Cardiac fibroblast (primary cell): ENCODE data around the gene ARID1B.
"Not testable (repeated sequence)": the region's sequence is repeated elsewhere in the genome, so short reads cannot be mapped to it uniquely, and the experiment has no call there.

Experiments
- DNase-seq, 2 donors: peaks; one replicate each; pipeline versions ENCODE4 v3.0.0 to v3.0.0-alpha.2; 2010; ENCODE audit warnings: low read depth in 2 of 2
- H3K4me3 ChIP-seq, 2 donors: replicated peaks in 1 of 2; 1 replicate in 1 of 2; 2 replicates in 1 of 2; pipeline ENCODE4 v1.5.1; 2011; ENCODE audit warnings: low read depth in 2 of 2, low read length in 2 of 2, mild to moderate bottlenecking in 2 of 2, moderate library complexity in 1 of 2
- TF ChIP-seq, protein P1 (sequence below): IDR thresholded peaks from one replicate; pipeline ENCODE4 v1.5.1; 2011; ENCODE audit warnings: low read depth, mild to moderate bottlenecking, low read length, inconsistent platforms

The ARID1B gene

GRCh38 chr6:156942266-156942665 lies 165.1 kb downstream of the ARID1B start:
- TF ChIP-seq, protein P1, sequence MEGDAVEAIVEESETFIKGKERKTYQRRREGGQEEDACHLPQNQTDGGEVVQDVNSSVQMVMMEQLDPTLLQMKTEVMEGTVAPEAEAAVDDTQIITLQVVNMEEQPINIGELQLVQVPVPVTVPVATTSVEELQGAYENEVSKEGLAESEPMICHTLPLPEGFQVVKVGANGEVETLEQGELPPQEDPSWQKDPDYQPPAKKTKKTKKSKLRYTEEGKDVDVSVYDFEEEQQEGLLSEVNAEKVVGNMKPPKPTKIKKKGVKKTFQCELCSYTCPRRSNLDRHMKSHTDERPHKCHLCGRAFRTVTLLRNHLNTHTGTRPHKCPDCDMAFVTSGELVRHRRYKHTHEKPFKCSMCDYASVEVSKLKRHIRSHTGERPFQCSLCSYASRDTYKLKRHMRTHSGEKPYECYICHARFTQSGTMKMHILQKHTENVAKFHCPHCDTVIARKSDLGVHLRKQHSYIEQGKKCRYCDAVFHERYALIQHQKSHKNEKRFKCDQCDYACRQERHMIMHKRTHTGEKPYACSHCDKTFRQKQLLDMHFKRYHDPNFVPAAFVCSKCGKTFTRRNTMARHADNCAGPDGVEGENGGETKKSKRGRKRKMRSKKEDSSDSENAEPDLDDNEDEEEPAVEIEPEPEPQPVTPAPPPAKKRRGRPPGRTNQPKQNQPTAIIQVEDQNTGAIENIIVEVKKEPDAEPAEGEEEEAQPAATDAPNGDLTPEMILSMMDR = no peak
- no peak for DNase-seq

GRCh38 chr6:156943166-156943565 lies 166.0 kb downstream of the ARID1B start:
- no peak overlapping the region for H3K4me3 ChIP-seq
- no peak for DNase-seq
- TF ChIP-seq, protein P1 = no peak

More at GRCh38 chr6:156942266-156942665, 165.1 kb downstream of the ARID1B start:
- H3K4me3 ChIP-seq = no peak overlapping the region

GRCh38 chr6:156943816-156944215 lies 166.6 kb downstream of the ARID1B start:
- DNase-seq = no peak
- no peak overlapping the region for H3K4me3 ChIP-seq
- TF ChIP-seq, protein P1 = no peak

DNA sequence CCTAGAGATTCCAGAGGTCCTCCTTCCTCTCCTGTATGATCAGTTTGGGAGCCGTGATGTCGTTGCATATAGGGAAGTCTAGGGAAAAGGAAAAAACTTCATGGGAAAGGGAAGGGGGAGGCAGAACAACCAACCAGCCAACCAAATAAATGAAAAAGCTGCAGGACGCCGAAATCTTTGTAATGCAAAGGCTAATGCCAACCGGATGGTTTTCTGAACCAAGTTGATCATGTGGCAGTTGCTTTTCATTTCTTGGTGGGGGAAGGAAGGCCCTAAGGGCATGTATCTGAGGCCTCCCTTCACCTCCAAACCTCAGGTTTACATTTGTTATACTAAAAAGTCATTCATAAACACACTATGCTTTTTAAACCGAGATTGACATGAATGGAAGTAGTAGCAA lies 167.2 kb downstream of the ARID1B start:
- no peak for DNase-seq
- TF ChIP-seq, protein P1 = no peak
- H3K4me3 ChIP-seq = no peak overlapping the region

DNA sequence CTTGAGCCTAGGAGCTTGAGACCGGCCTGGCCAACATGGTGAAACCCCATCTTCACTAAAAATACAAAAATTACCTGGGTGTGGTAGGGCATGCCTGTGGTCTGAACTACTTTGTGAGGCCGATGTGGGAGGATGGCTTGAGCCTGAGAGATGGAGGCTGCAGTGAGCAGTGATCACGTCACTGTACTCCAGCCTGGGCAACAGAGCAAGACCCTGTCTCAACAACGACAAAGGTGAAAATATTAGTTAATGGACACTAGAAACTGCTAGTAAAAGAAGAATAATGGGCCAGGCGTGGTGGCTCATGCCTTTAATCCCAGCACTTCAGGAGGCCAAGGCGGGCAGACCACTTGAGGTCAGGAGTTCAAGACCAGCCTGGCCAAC lies 168.6 kb downstream of the ARID1B start:
- not testable (repeated sequence) for DNase-seq, H3K4me3 ChIP-seq

- TF ChIP-seq, protein P1 = no peak
- no peak overlapping the region for H3K4me3 ChIP-seq
- DNase-seq = no peak
Measured at GRCh38 chr6:156946370-156946936, 169.3 kb downstream of the ARID1B start.

DNA sequence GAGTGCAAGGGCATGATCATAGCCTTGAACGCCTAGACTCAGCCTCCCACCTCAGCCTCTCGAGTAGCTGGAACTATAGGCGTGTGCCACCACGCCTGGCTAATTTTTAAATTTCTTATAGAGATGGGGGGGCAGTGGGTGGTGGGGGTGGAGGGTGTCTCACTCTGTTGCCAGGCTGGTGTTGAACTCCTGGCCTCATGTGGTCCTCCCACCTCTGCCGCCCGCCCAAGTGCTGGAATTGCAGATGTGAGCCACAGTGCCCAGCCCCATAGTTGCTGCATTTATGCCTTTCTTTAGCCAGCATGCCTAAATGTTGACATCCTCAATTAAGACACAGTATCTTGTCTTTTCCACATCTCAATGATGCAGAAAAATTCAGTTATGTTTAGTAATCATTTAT lies 171.1 kb downstream of the ARID1B start:
- DNase-seq = no peak
- TF ChIP-seq, protein P1 = no peak
- H3K4me3 ChIP-seq = no peak overlapping the region
